Measurements from ENCODE around the gene GPR31.

Gene GPR31

GRCh38 chr6:167139761-167140160, 18.0 kb downstream of the GPR31 start:
- no peak for DNase-seq (ENCODE audit: low spot score)

- DNase-seq (ENCODE audit: low spot score): no peak
These were observed 19.9 kb downstream of the GPR31 start for GRCh38 chr6:167137881-167138280.

DNA sequence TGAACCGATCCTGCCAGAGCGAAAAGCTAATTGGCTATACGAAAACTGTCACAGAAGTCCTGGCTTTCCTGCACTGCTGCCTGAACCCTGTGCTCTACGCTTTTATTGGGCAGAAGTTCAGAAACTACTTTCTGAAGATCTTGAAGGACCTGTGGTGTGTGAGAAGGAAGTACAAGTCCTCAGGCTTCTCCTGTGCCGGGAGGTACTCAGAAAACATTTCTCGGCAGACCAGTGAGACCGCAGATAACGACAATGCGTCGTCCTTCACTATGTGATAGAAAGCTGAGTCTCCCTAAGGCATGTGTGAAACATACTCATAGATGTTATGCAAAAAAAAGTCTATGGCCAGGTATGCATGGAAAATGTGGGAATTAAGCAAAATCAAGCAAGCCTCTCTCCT, 20.7 kb downstream of the GPR31 start:
- DNase-seq (ENCODE audit: low spot score): no peak

DNA sequence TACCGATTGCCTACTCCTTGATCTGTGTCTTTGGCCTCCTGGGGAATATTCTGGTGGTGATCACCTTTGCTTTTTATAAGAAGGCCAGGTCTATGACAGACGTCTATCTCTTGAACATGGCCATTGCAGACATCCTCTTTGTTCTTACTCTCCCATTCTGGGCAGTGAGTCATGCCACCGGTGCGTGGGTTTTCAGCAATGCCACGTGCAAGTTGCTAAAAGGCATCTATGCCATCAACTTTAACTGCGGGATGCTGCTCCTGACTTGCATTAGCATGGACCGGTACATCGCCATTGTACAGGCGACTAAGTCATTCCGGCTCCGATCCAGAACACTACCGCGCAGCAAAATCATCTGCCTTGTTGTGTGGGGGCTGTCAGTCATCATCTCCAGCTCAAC, 21.4 kb downstream of the GPR31 start:
- DNase-seq (ENCODE audit: low spot score): no peak

DNA sequence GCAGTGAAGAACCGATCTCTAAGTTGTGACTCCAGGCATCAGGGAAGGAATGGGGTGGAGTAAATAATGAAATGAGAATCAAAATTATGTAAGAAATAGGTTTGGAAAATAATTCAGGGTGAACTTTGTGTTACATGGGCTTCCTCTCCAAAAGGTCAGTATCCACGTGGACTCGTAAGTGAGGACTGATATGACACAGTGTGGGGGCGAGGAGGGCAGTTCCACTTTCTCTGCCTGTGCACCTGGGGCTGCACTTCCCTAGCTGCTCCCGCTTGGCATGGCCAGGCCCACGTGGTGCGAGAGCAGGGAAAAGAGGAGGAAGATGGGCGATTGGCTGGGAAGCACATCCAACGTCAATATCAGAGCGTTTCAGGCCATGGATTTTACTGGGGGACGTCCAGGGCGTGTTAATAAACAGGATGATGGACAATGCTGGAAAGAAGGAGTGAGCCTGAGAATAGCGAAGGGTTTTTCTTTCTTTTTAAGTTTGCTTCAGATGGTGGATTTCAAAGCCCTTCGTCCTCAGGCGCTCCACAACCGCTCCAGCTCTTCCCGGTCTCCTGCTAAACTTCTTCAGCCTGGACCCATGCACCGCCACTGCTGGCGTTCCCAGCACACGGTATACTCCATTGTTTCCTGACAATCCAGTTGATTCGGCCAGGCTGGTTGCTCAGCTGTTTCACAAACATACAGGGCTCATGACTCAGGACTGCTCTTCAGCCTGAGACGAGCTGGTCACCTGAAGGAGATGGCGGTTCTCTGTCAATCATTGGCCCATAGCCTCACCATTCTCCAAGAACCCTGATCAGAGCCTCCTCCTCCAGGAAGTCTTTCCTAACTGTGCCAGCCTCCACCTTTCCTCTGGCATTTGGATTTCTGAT, 23.1 kb downstream of the GPR31 start:
- no peak for DNase-seq (ENCODE audit: low spot score)

GRCh38 chr6:167130712-167131684, 26.8 kb downstream of the GPR31 start:
- no peak for DNase-seq (ENCODE audit: low spot score)

- no peak for DNase-seq (ENCODE audit: low spot score)
These were observed 27.6 kb downstream of the GPR31 start for GRCh38 chr6:167130008-167130677.

DNA sequence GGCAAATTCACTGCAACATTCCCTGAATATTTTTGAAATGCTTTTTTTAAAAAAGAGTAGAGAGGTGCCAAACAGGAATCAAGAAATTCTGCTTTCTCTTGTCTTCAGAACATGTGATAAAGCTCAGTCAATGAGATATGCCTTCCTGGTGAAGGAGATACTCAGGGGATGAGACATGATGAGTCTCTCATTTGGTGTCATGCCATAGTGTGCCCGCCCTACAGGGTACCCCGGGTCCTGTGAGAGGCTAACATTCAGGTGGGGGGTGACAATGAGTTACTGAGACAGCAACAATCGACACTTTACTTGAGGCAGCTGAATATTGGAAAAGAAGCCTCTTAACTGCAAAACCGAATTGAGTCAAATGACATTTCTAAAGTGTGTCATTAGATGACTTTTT, 28.2 kb downstream of the GPR31 start:
- DNase-seq (ENCODE audit: low spot score): no peak

DNA sequence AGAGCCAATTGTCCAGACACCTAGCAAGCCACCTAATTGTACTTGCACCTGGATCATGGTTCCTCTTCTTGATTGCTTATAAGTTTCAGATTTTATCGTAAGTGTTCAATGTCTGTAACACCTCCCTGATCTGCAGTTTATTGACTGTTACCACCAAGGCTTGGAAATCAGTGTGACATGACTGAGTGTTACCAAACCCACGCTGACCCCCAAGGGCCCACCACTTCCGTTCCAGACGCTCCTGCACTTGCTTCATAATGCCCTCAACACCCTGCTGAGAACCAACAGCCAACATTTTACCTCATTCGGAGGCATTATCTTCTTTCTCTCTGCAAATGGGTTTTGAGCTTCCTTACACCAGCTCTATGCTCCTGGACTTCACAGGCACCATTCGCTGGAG, 28.6 kb downstream of the GPR31 start:
- no peak for DNase-seq (ENCODE audit: low spot score)

GRCh38 chr6:167127785-167128531, 29.8 kb downstream of the GPR31 start:
- no peak for DNase-seq (ENCODE audit: low spot score)

GRCh38 chr6:167125855-167126349, 31.9 kb downstream of the GPR31 start:
- no peak for DNase-seq (ENCODE audit: low spot score)

DNA sequence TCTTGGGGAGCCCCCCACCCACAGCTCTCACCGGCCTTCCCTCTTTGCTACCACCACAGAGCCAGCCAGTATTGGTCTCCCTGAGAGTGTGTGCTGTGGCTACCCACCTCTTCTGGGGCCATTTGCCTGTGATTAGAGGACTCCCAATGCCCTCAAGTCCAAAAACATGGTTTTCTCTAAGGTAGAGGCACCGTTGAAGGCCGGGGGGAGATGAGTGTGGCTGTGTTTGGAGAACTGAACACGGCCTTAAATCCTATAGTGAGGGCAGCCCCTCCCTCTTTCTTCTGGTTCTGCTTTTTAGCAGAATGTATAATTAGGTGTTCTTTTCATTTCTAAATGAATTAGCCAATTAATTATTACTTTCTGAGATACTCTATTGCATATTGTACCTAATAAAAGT, 32.4 kb downstream of the GPR31 start:
- DNase-seq (ENCODE audit: low spot score): no peak

DNA sequence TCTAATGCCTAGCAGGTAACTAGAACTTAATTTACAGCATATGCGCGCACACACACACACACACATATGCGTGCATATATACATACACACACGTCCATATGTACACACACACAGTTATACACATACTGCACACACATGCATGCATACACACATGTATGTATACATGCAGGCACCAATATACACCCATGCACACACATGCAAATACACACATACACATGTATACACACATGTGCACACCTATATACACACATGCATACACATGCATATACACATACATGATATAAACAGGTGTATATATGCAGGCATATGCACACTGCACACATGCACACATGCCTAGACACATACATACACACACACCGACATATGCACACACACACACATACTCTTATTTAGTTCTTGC, 33.0 kb downstream of the GPR31 start:
- DNase-seq (ENCODE audit: low spot score): no peak

DNA sequence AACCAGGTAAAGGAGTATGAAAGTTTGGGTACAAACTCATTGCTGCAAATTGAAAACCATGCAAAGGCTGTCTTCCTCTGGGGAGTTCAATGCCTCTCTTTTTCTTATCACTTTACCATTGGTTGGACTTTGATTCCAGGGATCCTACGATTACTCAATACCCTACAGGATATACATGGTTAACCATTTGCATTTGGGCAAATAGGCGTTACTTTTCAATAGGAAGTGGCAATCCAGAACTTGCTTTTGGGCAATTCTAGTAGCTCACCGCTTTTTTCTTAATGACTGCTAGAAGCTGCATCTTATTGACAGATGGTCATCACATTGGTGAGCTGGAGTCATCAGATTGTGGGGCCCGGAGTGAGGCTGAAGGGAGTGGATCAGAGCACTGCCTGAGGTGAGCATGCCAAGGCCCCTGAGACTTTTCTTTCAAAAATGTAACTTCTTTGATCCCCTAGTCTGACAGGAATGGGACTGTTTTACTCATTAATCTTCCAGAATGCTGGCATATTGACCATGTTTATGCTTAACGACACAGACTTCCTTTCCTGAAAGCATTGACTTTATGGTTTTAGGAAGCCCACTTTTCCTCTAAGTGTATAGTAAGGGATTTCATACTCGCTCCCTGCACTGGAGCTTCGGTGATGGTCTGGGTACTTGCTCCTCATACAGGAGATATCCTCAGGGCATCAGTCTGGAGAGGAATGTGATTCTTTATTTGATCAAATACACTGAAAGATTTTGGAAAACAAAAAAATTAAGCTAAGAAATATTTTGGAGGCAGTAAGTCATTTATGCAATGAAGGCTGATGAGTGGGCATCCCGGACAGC, 34.7 kb downstream of the GPR31 start, which contains the start of gene CCR6:
Gene CCR6 (plus strand): TSS at position 270 of the 831 bp plus-strand sequence. CDS start 13,039 bp downstream, outside the sequence.
- DNase-seq (ENCODE audit: low spot score): no peak

DNA sequence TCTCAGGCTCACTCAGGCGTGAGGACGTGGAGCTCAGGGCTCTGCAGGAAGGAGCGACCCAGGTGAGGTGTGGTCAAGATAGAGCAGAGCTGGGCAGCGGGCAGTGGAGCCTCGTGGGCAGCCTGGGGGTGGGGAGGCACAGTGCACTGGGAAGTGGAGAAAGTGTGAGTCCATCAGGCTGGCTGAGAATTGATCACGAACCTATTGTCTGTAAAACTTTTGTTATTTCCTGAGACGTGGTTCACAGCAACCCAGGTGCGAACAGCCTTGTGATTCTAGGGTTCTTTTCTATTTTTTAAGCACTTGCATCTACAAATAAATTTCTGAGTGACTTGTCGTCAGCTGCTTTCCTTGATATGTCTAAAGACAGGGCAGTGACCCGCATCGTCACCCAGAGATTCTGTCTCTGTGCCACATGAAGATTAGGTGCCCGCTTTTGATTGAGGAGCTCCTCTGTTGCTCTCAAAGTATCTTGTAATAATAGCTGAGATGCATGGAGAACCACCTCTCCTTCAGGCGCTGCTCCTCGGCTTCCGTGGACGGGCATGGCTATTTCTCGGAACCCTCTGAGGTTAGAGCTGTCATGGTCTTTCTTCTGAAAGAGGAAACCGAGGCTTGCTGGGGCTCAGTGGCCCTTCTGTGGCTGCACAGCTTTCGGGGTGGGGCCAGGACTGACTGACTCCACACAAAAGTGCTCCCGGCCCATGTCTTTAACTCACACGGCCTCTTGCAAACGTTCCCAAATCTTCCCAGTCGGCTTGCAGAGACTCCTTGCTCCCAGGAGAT, 35.5 kb downstream of the GPR31 start:
- no peak for DNase-seq (ENCODE audit: low spot score)

GRCh38 chr6:167121335-167121841, 36.4 kb downstream of the GPR31 start:
- no peak for DNase-seq (ENCODE audit: low spot score)

DNA sequence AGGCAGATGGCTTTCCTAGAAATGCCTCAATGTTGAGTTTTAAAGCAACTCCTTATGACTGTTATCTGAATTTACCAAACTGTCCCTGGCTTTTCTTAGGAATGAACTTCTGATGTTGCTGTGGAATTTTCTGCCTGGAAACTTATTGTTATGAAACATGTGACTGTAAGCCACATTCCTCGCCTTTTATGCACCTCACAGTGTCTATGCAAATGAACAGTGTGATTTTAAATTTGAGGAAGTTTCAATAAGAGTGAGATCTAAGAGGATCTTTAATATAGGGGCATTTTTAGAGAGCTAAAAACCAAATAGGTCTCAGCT, 37.2 kb downstream of the GPR31 start:
- DNase-seq (ENCODE audit: low spot score): no peak

GRCh38 chr6:167119670-167120582, 37.9 kb downstream of the GPR31 start:
- no peak for DNase-seq (ENCODE audit: low spot score)

Measured in hematopoietic multipotent progenitor cell treated with erythropoietin and hydrocortisone succinate and interleukin-3 and kit ligand, for 15 days (in vitro differentiated cells).